Activated CD4-positive, alpha-beta T cell treated with anti-CD3 and anti-CD28 coated beads, Interleukin-2, amount 50 U/mL, for 48 hours (primary cell): ENCODE results near the gene CHCHD5.
"Not testable (repeated sequence)": the region's sequence is repeated elsewhere in the genome, so short reads cannot be mapped to it uniquely, and the experiment has no call there.

Experiments used
- DNase-seq, 2 experiments: peaks; one replicate each; pipeline ENCODE4 v3.0.0-alpha.2; 2020

The CHCHD5 gene

DNA sequence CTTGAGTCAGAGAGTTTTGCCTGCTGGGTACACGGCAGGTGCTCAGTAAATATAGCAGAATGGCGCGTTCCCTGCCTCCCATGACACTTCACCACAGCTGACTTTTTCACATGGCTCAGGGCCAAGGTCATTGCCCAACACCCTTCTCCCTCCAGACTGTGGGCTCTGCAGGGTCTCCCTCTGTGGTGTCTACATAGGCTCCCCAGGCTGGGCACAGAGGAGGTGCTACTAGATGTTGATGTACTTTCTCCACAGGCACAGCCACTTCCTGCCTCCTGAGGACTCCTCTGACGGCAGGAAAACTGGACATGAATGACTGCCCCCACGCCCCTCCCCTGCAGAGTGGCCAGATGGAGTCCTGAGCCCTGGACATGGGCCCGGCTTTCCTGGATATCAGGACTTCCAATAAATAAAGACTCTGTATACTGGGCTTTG lies 4.2 kb downstream of the CHCHD5 start:
- DNase-seq = no peak

DNA sequence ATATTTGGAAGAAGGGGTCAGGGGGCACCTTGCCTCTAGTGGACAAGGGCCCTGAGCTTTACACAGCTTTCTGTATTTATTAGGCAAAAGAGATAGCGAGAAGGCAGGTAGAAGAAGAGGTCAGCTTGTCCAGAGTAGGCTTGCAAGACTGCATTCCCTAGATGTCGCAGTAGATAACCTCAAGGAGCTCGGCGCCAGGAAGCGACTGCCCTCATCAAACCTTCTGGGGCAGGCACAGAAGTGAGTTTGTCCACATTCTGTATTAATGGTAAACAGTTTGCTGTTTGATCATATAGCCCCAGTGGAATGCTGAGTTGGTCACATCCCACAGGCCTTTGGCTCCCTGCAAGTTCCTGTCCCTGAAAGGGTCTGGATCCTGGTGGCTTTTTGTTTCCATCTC lies 7.0 kb downstream of the CHCHD5 start:
- no peak for DNase-seq

DNA sequence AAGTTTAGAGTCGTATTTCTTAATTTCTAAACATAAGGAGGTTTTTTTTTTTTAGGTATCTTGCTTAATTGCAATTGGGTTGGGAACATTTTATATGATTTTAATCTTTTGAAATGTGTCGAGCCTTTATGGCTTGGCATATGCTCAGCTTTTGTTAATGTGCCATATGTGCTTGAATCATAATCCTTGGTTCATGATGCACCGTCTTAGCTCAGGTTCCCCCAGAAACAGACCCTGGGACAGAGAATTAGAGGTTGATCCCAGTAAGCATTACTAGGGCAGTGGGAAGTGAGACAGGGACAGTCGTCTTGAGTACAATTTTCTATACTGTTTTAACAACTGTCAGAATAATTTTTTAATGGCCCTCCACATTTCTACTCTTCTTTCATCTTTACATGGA lies 9.3 kb downstream of the CHCHD5 start:
- no peak for DNase-seq

DNA sequence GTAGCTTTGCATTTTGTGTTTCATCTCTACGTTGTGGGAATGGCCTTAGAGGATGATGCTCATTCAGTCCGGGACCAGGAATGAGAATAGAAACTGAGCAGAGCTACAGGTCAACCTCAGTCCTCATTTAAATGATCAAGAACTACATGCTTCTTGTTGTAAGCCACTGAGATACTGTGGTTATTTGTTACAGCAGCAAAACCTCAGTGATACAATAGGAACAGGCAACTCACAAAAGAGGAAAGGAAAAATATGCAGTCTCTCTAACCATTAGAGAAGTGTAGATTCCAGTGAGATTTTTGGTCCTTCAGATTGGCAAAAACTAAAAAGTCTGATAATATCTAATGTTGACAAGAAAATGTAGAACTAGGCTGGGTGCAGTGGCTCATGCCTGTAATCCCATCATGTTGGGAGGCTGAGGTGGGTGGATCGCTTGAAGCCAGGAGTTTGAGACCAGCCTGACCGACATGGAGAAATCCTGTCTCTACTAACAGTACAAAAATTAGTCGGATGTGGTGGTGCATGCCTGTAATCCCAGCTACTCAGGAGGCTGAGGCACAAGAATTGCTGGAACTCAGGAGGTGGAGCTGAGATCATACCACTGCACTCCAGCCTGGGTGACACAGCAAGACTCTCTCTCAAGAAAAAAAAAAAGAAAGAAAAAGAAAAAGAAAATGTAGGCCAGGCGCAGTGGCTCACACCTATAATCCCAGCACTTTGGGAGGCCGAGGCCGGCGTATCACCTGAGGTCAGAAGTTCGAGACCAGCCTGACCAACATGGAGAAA lies 13.3 kb downstream of the CHCHD5 start:
- DNase-seq = no peak

DNA sequence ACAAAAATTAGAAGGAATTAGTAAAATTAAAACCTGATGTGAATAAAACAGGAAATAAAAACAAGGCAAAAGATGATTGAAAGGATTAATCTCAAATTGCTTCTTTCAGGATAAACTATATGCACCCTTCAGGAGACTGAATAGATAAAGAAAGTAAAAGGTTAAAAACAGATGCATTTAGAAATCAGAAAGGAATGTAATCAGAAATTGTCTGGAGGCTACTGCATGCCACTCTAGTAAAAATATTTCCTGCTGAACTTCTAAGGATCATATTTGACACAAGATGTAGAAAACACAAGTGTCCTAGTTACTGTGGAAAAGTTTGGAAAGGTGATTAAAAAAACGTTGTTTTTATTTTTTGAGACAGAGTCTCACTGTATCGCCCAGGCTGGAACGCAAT lies 16.2 kb downstream of the CHCHD5 start:
- no peak for DNase-seq

DNA sequence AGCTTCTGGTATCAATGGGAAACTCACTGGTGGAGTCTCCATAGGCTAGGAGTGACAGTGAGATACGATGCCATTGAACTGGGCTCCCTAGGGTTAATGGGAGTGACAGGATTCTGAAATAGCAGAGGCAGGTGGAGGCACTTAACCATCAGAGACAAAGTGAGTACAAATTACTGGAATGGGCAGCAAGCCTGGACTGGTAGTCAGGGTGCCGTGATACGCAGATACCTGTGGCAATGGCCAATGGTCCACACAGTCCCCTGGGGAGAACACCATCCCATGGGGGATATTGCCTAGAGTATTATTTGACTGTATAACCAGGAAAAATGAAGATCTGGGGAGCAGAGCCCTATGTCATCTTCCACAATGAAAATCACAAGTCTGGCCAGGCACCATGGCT lies 17.3 kb downstream of the CHCHD5 start:
- DNase-seq = no peak

DNA sequence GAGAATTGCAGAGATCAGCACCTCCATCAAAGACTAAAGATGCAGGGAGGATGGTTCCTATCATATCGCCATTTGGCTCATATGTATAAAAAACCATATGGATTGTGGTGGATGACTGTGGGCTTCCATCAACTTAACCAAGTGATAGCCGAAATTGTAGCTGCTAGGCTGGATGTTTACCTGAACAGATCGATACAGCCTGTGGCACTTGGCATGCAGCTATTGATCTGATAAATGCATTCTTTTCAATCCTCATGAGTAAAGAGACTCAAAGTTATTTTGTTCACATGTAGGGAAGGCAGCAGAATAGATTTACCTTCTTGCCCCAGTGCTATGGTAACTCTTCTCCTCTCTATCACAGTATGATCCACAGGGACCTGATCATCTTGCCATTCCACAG lies 18.5 kb downstream of the CHCHD5 start:
- DNase-seq = no peak

DNA sequence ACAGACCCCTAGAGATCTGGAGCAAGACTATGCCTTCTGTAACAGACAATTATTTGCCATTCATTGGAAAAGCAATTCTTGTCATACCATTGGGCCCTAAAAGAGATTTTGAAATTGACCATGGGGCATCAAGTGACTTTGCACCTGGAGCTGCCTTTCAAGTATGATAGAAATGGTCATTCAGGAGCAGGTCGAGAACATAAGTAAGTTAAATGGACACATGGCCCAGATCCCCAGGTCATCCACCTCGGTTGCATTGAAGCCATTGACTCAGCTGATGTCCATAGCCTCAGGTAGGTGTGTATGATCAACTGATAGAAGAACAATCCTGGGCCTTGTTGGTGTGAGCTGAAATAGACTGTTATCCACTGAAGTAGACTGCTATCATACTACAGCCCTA lies 19.3 kb downstream of the CHCHD5 start:
- DNase-seq = no peak

DNA sequence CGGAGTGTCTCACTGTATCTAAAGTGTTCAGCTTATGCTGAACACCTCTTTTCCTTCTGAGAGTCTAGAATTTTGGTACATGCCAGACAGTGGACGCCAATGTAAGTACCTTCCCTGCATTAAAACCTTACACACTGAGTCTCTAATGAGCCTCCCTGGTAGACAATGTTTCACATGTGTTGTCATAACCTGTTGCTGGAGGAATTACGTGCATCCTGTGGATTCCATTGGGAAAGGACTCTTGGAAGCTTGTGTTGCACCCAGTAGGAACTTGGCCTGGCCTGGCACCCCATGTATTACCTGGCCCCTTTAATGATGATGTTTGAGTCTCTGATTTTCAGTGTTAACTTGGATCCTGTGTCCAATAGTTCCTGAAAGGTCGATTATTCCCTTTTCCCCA lies 20.5 kb downstream of the CHCHD5 start:
- DNase-seq = no peak

DNA sequence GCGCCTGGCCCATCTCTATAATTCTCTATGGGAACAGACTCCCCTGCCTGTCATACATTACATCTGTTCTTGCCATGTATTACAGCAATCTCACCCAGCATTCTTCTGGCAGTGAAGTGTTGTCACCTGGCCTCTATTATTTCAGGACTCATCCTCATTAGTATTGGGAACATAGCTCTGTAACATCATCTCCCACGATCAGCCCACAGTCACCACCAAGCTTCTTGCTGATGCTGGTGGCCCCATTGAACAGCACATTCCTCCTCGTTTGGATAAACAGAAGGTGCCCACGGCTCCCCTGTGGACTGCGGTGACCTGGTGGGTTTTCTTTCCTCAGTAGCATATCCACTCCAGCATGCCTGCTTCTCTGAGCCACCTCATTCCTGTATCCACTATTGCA lies 21.5 kb downstream of the CHCHD5 start:
- no peak for DNase-seq

DNA sequence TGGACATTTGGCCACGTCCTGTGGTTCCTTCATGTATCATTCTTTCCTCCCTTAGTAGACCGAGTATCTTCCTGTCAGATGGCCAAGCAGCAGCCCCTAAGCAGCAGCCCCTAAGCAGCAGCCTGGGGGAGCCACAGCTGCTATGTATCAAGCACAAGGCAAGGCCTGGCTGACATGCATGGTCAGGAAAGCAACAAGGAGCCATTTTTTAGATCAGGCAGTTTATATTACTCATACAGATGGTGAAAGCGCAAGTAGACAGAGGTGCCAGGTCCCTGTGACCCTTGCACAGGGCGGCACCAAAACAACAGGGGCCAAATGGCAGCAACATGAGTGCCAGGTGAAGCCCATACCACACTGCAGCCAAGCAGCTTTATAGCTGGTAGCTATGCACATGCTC lies 22.1 kb downstream of the CHCHD5 start:
- no peak for DNase-seq

DNA sequence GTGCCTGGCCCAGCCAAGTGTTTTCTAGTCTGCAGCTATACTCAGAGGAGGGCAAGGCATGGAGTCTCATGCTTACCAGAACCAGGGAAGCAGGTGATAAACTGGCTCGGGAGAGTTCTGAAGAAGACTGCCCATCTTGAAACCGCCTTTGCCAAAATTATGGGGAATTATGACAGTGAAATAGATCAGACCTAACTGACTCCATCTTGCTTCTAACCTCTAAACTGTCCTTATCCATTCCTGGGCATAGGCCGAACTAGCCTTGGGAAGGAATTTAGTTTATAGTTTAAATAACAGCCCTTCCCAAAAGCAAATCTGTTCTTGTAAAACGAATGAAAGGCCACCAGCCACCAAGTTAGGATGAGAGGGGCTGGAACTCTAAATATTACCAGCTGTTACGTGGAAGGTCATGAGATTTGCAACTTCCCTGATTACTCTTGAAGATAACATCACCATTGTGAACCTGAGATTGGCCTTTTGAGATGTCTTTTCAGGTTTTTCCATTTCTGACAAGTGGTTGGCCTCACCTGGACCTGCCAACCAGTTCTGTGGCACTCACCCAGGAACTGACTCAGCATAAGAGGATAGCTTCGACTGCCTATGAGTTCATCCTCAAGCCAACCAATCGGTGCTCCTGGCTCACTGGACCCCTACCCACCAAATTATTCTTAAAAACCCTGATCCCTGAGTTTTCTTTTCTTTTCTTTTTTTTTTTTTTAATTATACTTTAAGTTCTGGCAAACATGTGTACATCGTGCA lies 23.4 kb downstream of the CHCHD5 start:
- no peak for DNase-seq

DNA sequence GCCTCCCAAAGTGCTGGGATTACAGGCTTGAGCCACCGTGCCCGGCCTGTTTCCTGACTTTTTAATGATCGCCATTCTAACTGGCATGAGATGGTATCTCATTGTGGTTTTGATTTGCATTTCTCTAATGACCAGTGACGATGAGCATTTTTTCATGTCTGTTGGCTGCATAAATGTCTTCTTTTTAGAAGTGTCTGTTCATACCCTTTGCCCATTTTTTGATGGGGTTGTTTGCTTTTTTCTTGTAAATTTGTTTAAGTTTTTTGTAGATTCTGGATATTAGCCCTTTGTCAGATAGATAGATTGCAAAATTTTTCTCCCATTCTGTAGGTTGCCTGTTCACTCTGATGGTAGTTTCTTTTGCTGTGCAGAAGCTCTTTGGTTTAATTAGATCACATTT lies 24.9 kb downstream of the CHCHD5 start:
- not testable (repeated sequence) for DNase-seq

DNA sequence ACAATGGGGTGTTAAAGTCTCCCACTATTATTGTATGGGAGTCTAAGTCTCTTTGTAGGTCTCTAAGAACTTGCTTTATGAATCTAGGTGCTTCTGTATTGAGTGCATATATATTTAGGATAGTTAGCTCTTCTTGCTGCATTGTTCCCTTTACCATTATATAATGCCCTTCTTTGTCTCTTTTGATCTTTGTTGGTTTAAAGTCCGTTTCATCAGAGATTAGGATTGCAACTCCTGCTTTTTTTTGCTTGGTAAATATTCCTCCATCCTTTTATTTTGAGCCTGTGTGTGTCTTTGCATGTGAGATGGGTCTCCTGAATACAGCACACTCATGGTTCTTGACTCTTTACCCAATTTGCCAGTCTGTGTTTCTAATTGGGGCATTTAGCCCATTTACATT lies 27.9 kb downstream of the CHCHD5 start:
- not testable (repeated sequence) for DNase-seq

DNA sequence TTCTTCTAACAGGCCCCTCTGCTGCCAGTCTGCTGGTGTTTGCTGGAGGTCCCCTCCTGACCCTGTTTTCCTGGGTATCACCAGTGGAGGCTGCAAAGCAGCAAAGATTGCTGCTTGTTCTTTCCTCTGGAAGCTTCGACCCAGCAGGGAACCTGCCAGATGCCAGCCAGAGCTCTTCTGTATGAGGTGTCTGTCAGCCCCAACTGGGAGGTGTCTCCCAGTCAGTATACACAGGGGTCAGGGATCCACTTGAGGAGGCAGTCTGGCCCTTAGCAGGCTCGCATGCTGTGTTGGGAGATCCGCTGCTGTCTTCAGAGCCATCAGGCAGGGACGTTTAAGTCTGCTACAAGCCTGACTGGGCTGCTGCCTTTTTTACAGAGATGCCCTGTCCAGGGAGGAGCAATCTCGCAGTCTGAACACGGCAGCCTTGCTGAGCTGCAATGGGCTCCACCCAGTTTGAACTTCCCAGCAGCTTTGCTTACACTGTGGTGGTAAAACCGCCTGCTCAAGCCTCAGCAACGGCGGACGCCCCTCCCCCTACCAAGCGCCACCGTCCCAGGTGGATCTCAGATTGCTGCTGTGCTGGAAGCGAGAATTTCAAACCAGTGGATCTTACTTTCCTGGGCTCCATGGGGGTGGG lies 29.9 kb downstream of the CHCHD5 start:
- no peak for DNase-seq

DNA sequence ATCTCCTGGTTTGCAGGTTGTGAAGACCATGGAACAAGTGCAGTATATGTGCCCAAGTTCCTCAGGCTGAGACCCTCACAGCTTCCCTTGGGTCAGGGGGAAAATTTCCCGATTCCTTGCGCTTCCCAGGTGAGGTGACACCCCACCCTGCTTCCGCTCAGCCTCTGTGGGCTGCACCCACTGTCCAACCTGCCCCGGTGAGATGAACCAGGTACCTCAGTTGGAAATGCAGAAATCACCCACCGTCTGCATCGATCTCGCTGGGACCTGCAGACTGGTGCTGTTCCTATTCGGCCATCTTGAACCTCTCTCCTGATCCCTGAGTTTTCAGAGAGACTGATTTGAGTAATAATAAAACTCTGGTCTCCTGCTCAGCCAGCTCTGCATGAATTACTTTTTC lies 30.6 kb downstream of the CHCHD5 start:
- DNase-seq = no peak

DNA sequence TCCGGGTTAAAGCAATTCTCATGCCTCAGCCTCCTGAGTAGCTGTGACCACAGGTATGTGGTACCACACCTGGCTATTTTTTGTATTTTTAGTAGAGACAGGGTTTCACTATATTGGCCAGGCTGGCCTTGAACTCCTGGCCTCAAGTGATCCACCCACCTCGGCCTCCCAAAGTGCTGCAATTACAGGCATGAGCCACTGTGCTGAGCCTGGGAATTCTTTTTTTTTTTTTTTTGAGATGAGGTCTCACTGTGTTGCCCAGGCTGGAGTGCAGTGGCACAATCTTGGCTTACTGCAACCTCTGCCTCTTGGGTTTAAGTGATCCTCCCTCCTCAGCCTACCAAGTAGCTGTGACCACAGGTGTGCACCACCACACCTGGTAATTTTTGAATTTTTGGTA lies 31.4 kb downstream of the CHCHD5 start:
- DNase-seq = not testable (repeated sequence)

DNA sequence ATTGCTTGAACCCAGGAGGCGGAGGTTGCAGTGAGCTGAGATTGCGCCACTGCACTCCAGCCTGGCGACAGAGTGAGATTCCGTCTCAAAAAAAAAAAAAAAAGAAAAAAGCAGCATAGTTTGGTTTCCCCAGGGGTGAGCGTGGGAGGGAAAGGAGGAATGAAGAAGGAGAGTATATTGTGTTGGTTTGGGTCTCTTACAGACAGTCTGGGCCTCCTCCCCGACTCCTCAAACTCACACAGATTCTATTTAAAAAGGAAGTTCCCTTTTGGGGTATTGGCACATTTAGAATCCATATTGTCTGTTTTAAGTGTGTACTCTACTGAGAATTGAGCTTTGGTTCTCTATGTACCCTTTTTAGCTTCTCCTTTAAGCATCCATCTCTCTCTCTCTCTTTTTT lies 34.0 kb downstream of the CHCHD5 start:
- no peak for DNase-seq

DNA sequence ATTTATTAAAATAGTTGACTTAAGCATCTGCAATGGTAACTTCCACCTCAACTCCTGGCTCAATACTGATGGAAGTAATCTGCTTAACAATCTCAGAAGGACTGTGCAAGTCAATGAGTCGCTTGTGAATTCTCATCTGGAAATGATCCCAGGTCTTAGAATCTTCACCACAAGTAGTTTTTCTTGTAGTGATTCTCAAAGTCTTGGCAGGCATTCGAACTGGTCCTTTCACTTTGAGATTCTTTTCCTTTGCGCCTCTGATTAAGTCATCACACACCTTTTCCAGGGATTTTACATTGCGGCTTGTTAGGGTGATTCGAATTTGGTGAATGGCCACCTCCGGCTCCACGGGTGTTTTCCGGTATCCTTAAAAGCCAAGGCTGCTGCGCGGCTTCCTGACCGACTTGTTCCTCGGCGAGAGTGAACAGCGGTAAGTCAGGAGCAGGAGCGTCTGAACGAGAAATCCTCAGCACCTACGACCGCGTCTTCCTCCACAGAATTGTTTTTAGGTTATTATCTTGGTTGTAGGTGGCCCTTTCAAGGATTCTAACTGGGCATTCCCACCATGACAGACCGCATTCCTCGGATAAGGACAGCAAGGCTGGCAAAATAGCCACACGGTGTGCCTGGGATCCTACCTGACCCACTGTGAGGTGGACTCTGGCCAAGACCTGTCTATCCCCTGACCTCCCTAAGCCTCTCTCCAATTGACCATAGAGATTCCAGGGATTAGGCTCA lies 37.5 kb downstream of the CHCHD5 start:
- DNase-seq = no peak

DNA sequence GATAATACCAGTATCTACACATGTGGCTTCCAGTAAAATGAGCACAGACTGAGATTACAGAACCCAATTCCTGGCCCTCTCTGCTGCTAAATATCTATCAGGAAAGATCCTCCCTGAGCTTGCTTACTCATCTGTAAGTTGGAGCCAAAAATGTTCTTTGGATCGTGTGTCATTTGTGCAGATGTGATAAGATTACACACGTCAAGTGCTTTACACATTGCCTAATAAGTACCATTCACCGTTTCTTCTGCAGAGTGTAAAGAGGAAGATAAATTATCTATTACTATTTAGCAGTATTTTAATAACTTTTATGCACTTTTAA lies 38.1 kb downstream of the CHCHD5 start:
- no peak for DNase-seq

DNA sequence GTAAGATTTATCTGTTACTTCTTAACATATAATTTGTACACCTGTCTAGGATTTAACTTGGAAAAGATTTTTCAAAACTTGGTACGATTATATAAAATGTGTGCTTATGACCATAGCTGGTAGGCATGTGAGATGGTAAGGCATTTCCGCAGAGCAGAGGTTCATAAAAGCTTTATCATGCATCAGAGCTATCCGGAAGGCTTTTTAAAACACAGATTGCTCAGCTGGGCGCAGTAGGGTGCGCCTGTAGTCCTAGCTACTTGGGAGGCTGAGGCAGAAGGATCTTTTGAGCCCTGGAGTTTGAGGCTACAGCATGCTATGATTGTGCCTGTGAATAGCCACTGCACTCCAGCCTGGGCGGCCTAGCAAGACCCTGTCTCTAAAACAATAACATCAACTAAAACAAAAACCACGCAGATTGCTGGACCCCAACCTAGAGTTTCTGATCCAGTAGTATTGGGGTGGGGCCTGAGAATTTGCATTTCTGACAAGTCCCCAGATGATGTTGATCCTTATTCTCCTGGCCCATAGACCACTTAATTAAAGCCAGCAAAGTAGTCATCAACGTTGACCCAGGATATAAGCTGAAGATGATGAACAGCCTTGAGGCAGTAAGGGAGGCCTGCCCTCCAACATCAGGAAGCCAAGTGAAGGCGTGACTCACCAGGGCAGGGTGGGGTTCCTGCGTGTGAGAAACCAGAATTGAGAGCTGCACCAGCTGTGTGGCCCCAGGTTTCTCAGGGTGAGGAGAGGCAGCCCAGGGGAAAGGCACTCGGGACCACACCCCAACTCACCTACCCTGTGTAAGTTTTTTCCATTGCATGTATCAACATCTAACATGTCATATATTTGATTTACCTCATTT lies 39.7 kb downstream of the CHCHD5 start:
- DNase-seq = peak; percentile 72 to 78

DNA sequence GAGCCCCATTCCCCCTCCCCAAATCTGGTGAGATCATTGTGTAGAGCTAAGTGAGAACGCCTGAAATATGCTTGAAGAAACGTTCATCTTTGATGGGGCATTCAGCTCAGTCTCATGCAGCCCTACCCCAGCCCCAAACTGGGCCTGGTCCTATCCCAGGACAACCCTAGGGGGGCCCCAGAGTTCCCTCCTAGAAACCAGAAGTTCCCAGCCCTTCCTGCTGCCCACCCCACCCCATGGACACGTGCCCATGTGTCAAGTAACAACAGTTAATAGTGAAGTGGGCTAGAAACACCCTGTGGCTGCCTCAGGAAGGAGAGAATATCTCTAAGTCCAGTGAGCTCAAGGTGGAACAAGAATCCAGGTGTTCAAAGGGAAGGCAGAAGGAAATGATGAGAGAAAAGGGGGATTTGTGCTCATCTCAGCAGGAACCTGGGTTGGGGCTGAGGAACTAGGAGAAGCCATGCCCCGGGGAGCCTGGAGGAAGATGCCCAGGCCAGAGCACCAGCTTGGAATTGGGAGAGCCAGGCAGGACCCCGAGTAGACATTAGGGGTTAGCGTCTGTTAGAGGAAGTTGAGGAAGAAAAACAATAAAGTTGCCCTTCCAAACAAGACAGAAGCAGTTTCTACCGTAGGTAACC lies 41.2 kb downstream of the CHCHD5 start:
- DNase-seq = no peak
